Measurements from ENCODE around the gene BRAF.
"Not testable (repeated sequence)": the region's sequence is repeated elsewhere in the genome, so short reads cannot be mapped to it uniquely, and the experiment has no call there.

- not testable (repeated sequence) for TF ChIP-seq CTCF, POLR2A (IDR thresholded peaks at IDR 0.05)
Measured at GRCh38 chr7:140761375-140761774, 163.4 kb downstream of the BRAF start.

Measured in heart left ventricle (tissue), 13 donors.